Umbilical cord (tissue), 2 donors: ENCODE measurements around the gene CAMTA1. TPM values are rescaled to one million over a fixed set of nuclear protein-coding genes. Genes with fewer than 3 reads are reported as not detected.

Source experiments
- DNase-seq: peaks from one replicate; pipeline ENCODE4 v3.0.0-alpha.2; 2015; ENCODE audit warnings: low spot score
- total RNA-seq: library from RNA; depleted of rRNA; stranded (reverse); fragments of >200 nt; gene quantifications from one replicate; pipeline ENCODE4 v1.2.3, GENCODE V29; 2014; ENCODE audit warnings: low replicate concordance; ENCODE audit not compliant: insufficient read depth

CAMTA1 gene
- total RNA-seq, 1 donor from 2014 or later, result 29.6 TPM

DNA sequence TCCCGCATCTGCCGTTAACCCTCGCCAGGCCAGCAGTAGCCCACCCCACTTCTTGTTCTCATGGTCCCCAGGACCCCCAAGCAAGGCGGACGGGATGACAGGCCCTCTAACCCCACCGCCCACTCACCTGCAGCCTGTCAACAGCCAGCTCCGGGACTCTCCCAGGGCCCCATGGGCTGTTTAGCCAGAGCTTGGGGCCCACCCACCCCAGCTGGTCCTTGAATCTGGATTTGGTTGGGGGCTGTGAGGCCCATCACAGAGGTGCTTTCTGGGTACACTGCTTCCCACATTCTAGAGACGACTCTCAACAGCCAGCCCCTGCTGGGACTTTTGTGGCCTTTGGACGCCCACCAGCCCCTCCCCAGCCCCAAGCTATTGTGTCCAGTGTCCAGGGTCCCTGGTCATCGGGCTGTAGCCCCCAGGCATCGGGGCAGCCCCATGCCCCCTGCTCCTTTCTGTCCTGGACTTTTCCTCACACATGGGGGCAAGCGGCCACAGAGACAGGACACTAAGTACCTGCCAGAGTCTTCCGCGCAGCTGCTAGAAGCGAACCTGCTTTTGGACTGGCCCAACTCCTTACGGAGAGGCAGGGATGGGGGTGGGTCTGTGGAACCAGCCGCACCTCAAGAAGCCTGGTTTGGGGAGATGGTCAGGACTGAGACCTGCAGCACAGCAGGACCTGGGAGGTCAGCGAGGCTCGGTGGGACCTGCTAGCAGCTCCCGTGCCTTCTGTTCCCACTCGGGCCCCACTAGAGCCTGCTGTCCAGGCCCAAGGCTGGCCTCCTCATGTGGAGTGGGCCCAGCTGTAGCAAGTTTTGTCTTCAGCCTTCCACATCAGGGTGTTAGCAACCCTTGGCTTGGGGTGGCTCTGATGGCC, 777.7 kb downstream of the CAMTA1 start:
- no peak for DNase-seq

DNA sequence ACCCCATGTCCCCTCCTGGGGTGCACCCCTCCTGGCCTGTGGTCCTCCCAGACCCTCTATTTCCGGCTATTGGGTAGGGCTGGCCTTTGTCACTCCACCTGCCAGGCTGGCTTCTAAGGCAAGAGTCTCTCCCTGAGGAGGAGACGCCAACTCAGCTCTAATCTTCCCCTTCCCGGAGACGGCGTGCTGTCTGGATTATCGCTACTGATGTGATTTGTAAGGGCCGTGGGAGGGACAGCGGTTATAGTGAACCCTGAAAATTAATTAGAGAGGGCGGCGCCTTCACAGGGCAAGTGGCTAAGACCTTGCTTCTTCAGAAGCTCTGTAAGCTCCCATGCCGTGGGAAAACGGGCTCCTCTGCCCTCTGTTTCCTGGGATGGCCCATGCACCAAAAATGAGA, 778.9 kb downstream of the CAMTA1 start:
- no peak for DNase-seq

DNA sequence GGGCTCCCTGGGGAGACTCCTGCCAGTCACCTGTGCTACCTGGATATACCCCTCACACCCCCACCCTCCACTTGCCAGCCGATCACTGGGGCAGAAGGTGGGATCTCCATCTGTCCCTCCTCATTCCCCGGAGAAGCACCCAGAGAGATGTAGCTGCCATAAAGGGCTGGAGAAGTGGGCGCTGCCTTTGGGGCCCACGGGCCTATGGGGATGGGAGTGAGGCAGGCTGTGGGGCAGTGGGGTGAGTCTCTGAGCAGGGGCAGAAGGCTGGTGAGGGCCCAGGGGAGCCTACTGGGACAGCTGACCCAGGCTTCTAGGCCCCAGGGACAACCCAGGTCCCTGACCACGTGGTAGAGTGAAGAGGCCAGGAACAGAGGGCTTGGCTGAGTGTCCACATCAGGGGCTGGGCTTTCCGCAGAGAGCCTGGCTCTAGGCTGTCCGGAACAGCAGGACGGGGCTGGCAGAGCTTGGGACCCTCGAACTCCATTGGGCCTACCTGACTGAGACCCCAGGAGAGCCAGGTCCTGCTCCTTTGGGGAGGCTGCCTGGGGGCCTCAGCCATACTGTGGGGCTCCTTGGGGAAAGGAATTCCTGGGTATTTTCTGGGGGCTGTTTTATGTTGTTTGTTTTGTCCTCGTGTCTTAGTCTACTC, 780.0 kb downstream of the CAMTA1 start:
- no peak for DNase-seq

DNA sequence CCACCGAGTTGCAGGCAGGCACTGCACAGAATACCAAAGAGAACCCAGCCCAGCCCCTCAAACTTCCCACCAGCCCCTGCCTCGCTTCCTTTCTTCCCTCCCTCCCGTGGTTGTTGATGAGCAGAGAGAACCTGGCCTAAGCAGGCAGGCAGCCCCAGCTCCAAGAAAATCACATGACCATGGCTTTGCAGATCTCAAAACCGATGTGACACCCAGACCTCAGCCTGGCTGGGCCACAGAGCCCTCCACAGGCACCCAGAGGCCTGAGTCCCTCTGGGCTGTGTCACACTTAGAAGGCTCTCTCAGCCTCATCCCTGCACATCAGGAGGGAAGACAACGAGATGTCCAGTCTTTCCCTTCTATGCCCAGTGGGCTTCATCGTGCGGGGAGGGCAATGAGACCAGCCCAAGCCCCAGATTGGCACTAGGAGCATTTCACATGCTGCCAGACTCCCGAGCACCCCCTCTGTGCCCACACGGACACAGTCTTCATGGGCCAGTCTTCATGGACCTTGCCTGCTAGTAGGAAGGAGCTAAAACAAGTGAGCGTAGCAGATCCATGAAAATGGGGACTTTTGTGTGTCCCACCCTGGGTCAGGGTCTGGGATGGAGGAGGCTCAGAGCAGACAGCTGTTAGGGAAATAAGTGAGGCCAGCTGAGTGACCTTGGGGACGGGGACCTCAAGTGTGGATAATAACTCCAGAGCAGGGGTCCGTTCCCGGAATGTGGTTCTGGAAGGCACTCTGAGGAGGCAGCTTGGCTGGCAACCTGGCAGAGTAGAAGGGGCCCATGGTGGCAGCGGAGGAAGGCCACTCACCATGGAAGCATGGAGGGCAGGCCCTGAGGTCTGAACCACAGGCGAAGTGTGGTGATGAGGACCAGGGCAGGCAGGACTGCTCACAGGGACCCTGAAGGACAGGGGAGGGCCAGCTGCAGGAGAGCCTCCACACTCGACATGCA, 781.4 kb downstream of the CAMTA1 start:
- no peak for DNase-seq

DNA sequence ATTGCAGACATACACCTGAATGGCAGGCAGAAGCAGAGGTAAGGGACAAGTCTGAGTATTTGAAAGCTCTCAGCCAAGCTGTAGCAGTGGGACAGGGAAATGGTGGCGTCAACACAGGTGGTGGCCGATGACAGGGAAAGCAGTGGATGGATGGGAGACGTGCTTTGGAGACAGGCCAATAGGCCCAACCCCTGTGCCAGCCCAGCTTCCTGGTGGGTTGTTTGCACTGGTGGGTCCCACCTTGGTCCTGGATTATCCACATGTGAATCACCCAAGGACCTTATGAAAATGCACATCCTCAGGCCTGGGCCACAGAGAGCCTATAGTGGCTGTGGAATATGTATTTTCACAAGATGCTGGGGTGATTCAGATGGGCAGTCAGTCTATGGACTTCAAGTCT, 782.1 kb downstream of the CAMTA1 start:
- DNase-seq, result no peak

DNA sequence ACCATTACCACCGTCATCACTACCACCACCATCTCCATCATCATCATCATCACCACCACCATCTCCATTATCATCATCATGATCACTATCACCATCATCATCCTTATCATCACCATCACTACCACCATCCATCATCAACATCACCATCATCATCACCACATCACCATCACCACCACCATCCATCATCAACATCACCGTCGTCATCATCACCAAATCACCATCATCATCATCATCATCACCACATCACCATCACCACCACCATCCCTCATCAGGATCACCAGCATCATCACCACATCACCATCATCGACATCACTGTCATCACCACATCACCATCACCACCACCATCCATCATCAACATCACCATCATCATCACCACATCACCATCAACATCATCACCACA, 782.8 kb downstream of the CAMTA1 start:
- DNase-seq, result no peak

DNA sequence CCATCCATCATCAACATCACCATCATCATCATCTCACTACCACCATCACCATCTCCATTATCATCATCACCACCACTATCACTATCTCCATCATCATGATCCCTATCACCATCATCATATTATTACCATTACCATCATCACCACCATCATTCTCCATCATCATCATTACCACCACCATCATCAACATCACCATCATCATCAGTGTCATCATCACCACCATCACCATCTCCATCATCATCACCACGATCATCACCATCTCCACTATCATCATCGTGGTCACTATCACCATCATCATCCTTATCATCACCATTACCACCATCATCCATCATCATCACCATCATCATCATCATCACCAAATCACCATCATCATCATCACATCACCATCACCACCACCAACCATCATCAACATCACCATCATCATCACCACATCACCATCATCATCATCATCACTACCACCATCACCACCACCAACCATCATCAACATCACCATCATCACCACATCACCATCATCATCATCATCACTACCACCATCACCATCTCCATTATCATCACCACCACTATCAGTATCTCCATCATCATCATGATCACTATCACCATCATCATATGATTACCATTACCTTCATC, 783.8 kb downstream of the CAMTA1 start:
- DNase-seq, result no peak

DNA sequence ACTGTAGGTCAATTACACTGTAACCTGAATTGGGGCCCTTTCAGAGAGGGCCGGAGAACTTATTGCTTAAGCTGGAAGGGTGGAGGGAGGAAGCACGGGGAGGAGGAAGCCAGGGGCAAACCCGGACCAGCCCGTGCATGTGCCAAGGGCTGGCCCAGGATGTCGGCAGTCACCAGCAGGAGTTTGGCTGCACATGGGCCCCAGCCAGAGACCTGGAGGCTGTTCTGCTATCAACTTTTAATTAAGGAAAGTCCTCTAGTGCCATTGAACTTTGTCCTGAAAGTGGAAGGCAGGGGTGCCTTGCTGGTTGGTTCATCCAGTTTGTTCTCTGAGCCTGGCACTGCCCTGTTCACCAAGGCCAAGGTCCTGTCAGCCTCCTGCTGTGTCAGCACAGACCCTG, 785.1 kb downstream of the CAMTA1 start:
- DNase-seq, result no peak

DNA sequence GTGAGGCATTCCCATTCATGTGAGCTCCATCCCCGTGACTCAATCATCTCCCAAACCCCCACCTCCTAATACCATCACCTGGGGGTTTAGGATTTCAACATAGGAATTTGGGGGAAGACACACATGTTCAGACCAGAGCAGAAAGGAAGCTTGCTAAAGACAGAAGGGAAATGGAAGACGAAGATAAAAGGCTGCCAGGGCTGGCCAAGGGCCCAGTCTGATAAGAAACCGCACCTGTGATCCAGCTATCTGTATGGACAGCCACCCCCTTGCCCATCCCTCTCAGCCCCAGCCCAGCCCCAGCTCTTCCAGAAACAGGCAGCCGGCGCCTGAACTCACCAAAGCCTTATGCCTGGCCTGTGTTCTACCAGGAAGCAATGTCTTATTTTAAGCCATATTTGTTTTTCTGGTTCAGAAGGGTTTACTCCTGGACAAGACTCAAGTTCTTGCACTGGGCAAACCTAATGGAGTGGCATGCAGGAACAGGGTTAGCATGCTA, 787.4 kb downstream of the CAMTA1 start:
- no peak for DNase-seq

DNA sequence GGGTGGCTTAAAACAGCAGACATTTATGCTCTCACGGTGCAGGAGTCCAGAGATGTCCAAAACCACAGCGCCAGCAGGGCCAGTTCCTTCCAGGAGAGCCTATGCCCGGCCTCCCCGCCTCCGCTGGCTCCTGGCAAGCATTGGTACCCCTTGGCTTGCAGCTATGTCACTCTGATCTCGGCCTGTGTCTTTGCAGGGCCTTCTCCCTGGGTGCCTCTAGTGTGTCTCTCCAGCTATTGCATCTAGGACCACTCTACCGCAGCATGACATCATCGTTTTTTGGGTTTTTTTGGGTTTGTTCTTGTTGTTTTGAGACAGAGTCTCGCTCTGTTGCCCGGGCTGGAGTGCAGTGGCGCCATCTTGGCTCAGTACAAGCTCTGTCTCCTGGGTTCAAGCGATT, 788.2 kb downstream of the CAMTA1 start:
- no peak for DNase-seq

DNA sequence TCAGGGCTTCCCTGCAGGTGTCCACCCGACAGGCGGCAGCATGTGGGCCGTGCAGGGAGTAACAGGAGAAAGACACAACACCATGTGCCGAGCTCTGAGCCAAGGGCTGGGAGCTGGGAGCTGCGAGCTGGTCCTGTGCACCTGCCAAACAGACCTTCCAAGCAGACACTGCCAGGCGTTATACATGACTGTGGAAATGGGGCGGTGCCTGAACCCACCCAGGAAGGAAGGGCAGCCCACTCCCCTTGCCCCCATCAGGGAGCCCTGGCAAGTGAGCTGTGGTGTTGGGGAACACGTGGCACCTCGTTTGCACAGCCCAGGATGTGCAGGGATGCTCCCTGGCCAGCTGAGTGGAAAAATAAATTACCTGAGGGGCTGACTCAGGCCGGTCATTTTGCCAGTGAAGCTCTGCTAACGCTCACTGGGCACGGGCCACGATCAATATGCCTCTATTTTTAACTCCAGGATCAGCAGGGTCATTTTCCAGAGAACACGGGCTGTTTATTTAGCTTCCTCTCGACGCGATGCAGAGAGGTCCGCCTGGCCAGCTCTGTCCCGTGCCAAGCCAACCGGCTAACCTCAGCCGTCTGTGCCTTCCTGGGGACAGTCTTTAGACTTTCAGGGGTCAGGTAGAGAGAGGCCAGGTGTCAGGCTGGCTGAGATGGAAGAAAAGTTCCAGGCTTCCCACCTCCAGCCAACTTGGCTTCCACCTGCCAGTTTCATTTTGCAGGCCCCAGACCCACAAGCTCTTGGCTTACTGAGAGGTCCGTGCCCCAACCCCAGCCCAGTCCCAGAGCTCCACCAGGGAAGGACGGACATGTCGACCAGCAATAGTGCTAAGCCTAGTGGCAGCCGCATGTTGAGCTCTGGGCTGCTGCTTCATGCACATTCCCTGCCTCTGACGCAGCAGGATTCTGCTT, 789.1 kb downstream of the CAMTA1 start:
- no peak for DNase-seq

DNA sequence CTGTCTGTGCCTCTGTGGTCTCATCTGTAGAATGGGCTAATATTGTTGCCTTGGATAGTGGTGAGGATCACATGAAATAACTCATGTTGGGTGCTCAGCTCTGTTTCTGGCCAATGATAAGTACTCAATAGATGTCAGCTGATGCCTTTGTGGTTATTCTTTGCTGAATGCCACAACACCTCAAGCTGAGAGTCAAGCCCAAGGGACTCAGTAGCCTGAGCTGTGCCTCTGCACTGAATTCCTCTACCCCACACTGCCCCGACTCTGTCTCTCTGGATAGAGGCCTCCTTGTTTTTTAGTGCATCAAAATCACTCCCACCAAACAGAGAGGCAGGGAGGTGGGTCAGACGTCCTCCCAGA, 789.8 kb downstream of the CAMTA1 start:
- no peak for DNase-seq

DNA sequence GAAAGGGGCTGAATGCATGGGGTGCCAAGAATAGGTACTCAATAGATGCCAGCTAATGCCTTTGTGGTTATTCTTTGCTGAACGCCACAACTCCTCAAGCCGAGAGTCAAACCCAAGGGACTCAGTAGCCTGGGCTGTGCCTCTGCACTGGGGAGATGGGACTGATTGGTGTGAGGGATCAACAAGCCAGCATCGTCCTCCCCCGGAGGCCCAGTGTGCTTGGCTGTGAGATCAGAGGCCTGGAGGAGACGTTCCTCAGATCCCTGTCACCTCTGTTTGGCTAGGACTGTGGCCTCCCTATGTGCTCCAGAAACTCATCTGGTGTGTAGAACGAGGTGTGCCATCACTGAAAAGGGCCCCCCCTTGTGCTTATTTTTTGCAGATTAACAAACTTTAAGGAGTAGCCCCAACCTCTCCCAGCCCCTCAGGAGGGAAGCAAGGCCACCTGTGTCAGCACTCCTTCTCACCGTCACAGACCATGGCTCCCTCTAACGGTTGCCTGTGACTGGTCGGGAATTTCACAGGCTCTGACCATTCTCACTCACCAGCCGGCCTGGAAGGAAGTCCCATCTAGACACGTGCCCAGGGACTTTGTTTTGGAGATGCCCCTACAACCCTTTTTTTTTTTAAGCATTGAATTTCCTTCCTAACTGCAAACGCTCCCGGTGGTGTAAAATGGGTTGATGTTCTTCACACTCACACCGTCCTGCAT, 791.8 kb downstream of the CAMTA1 start:
- DNase-seq, result no peak

DNA sequence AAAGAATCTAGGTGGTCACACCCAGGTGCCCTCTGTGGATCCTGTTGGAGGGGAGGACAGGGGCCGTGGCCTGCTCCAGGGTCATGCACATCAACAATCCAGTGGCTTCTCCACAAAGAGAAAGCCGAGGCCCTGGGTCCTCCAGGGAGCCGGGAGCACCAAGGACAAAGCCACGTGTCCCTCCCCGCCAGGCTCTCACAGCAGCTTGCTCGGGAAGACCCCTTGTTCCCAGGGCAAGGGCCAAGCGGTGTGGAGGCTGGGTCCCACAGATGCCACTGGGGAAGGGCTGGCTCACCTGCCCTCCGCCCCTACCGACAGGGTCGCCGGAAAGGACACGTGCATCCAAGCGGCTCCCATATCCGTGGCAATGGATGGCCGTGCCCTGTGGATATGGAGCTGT, 793.0 kb downstream of the CAMTA1 start:
- DNase-seq, result no peak

DNA sequence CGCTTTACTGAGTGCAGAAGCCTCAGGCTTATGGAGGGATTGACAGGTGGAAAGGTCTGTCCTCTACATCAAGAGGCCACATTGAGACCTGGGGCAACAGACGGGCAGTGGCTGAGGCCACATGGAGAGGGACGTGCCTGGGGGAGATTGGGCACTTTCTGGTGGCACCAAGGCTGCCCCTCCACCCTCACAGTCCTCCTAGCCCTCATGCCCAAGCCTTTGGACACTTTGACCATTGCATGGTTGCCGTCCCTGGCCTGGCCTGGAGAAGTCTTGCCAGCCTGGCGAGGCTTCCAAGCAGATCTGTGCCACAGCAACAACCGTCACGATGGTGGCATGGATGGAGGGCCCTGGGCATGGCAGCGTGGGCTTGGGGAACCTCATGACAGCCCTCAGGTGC, 793.8 kb downstream of the CAMTA1 start:
- no peak for DNase-seq

DNA sequence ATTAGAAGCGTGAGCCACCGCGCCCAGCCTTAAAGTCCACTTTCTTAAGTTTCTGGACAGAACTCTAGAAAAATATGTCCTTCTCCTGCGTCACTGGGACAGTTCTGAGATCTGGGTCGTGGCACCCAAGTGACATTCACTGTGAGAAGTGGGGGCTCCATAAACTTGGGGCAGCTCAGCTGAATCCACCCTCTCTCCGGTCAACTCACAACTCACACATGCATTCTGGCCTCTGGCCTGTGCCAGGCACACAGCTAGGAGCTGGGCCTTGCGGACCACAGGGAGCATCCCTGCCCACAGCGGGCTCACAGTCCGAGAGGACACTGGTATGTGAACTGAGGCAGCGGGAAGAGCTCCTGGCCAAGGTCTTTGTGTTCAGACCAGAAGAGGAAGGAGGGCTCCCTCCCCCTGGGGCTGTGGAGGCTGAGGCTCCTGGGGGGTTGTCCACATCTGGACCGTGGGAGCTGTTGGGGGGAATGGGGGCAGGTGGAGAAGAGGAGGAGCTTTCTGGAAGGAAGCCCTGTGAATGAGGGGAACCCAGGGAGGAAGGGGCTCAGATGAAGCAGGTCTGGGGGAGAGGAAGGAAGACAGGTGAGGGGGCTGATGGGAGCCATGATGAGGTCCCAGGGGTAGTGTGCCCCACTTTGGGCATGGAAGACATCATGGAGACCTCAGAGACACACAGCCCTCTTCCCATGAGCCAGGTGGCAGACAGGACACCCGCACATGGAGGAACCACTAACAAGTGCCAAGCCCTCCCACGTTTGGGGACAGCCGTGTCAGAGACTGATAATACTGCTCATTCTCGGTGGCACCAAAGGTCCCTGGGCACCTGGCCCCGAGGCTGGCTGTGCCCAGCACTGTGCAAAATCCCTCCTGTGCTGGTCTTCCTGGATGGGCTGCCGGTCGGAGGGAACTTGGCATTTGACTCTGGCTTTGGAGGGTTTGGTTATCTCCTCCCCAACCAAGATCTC, 794.9 kb downstream of the CAMTA1 start:
- no peak for DNase-seq

DNA sequence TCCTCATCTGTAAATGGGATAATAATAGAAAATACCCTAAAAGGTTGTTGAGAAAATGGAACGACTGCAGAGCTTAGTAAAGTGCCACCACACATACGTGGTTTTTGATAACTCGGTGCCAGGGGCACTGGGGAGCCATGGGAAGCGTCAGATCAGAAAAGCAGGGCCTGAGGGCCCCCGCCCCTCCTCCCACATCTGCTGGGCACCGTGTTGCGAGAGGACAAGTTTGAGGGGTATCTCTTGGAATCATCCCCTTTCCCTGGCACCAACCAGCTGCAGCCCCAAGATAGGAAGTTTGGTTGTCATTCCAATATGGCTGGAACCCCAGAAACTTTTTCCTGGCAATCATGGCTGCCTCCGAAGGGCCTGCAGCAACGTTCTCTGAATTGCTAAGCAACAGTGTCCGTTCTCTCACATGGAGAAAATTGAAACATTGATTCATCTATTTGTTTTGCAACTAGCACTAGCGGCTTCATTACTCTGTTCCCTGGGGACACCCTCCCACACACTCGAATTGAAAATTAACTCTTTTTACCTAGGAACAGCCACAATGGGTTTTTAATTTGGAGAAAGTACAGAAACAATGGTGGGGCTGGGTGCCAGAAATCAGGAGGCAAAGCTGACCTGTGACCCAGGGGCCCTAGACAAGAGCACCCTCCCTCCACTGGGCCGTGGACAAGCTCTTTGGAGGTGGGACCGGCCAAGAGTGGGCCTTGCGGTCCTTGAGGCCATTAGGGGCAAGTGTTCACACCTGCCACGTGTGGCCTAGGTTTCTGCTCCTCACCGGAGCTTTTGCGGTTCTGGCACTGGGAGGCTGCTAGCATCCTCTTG, 795.9 kb downstream of the CAMTA1 start:
- no peak for DNase-seq
